Lung (tissue), 12 donors: ENCODE results near the gene MZT2B. TPM values are rescaled to one million over a fixed set of nuclear protein-coding genes. Genes with fewer than 3 reads are reported as not detected.
A peak's percentile ranks its signal among the peaks of the same experiment; 100 is the strongest.
"Not testable (repeated sequence)": the region's sequence is repeated elsewhere in the genome, so short reads cannot be mapped to it uniquely, and the experiment has no call there.

Source experiments
- ATAC-seq: fragments of 200-7000 bp; cut with Tn5 transposase; one replicate; pipeline ENCODE4 v1.9.1; 2020; ENCODE audit warnings: moderate number of reproducible peaks; ENCODE audit not compliant: insufficient read depth, low FRiP score
- DNase-seq, 3 donors: peaks; one replicate each; pipeline ENCODE4 v3.0.0-alpha.2; 2013 to 2017
- H3K27ac ChIP-seq, 2 donors: one replicate each; pipeline ENCODE4 v1.5.1; 2013; ENCODE audit warnings: mild to moderate bottlenecking in 2 of 2, moderate library complexity in 2 of 2, control low read depth in 1 of 2, inconsistent platforms in 1 of 2, low read depth in 1 of 2, low read length in 1 of 2
- H3K27me3 ChIP-seq, 3 donors: one replicate each; pipeline ENCODE4 v1.5.1; 2013; ENCODE audit warnings: low read length in 2 of 3; ENCODE audit not compliant: control insufficient read depth in 3 of 3, insufficient read depth in 3 of 3
- H3K36me3 ChIP-seq, 4 donors: one replicate each; pipeline ENCODE4 v1.5.1; 2013; ENCODE audit warnings: low read length in 4 of 4, mild to moderate bottlenecking in 1 of 4, moderate library complexity in 1 of 4; ENCODE audit not compliant: control insufficient read depth in 4 of 4, insufficient read depth in 4 of 4
- H3K4me1 ChIP-seq, 5 donors: one replicate each; pipeline ENCODE4 v1.5.1; 2013; ENCODE audit warnings: low read length in 5 of 5, mild to moderate bottlenecking in 2 of 5, moderate library complexity in 1 of 5; ENCODE audit not compliant: control insufficient read depth in 5 of 5, insufficient read depth in 5 of 5
- H3K4me3 ChIP-seq: one replicate; pipeline ENCODE4 v1.5.1; 2013; ENCODE audit warnings: mild to moderate bottlenecking, control low read depth, moderate library complexity
- H3K9ac ChIP-seq, 2 donors: one replicate each; pipeline ENCODE4 v1.5.1; 2013; ENCODE audit warnings: low read length in 2 of 2, control low read depth in 1 of 2; ENCODE audit not compliant: insufficient read depth in 1 of 2
- H3K9me3 ChIP-seq, 4 donors: one replicate each; pipeline ENCODE4 v1.5.1; 2013; ENCODE audit warnings: low read length in 3 of 4, mild to moderate bottlenecking in 1 of 4, moderate library complexity in 1 of 4; ENCODE audit not compliant: control insufficient read depth in 4 of 4, insufficient read depth in 3 of 4
- WGBS, 2 donors: extraction: QIAGEN DNeasy Blood & Tissue Kit; methylation state at CpG; one replicate each; pipeline ENCODE4 v1.1.7; 2013; 5-methylcytosine and 5-hydroxymethylcytosine counted together
- polyA plus RNA-seq, 2 donors: library from polyadenylated mRNA; stranded (reverse); fragments of 200-250 nt; gene quantifications; one replicate each; pipeline ENCODE4 v1.2.1, GENCODE V29; 2013
- total RNA-seq, 2 donors: library from RNA; depleted of rRNA in 1 of 2; stranded (reverse); fragments of >200 nt in 1 of 2; gene quantifications; one replicate each; pipeline ENCODE4 v1.2.1, GENCODE V29; 2014 to 2021
- TF ChIP-seq, protein P1 (sequence below): IDR thresholded peaks from 2 replicates; pipeline ENCODE4 v1.5.1; 2012; ENCODE audit warnings: mild to moderate bottlenecking; ENCODE audit errors: control extremely low read depth, extremely low read depth
- donor health status: control.
- donor health status: control.
- donor health status: Bipolar disorder and iron deficiency.
- donor health status: healthy.
- donor health status: DM: yes; HTN: yes; CAD: no.

The MZT2B gene
- total and polyA plus RNA-seq, 4 donors, result 59.1 to 243 (median 189) TPM

DNA sequence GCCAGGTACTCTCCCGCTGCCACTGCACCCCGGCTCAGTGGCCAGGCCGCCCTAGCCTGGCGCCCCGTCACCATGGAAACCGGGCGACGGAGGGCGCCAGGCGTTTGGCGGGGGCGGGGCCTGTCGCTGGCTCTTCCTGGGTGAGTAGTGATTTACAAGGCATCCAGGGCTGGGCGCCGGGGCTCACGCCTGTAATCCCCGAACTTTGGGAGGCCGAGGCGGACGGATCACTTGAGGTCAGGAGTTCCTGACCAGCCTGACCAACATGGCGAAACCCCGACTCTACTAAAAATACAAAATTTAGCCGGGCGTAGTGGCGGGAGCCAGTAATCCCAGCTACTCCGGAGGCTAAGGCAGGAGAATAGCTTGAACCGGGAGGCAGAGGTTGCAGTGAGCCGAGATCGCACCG is 37.1 kb upstream of the MZT2B start, which contains the start of gene CCDC74B:
Gene CCDC74B (minus strand): TSS at position 107 of the 409 bp plus-strand sequence. CDS start 116 bp downstream, outside the sequence.
- peak; percentile 38 to 51 (median 41) for DNase-seq
- H3K4me1 ChIP-seq, H3K27ac ChIP-seq, H3K9me3 ChIP-seq, H3K4me3 ChIP-seq, H3K27me3 ChIP-seq, H3K36me3 ChIP-seq, H3K9ac ChIP-seq: not testable (repeated sequence)
- peak; percentile 78 for ATAC-seq
- 10% methylated on average over 27 to 29 of the region's 30 CpGs for WGBS, 2 donors

GRCh38 chr2:130148515-130148914 is 33.5 kb upstream of the MZT2B start:
- 51 to 52% methylated on average over 6 of the region's 6 CpGs for WGBS, 2 donors
- DNase-seq, ATAC-seq: not testable (repeated sequence)

DNA sequence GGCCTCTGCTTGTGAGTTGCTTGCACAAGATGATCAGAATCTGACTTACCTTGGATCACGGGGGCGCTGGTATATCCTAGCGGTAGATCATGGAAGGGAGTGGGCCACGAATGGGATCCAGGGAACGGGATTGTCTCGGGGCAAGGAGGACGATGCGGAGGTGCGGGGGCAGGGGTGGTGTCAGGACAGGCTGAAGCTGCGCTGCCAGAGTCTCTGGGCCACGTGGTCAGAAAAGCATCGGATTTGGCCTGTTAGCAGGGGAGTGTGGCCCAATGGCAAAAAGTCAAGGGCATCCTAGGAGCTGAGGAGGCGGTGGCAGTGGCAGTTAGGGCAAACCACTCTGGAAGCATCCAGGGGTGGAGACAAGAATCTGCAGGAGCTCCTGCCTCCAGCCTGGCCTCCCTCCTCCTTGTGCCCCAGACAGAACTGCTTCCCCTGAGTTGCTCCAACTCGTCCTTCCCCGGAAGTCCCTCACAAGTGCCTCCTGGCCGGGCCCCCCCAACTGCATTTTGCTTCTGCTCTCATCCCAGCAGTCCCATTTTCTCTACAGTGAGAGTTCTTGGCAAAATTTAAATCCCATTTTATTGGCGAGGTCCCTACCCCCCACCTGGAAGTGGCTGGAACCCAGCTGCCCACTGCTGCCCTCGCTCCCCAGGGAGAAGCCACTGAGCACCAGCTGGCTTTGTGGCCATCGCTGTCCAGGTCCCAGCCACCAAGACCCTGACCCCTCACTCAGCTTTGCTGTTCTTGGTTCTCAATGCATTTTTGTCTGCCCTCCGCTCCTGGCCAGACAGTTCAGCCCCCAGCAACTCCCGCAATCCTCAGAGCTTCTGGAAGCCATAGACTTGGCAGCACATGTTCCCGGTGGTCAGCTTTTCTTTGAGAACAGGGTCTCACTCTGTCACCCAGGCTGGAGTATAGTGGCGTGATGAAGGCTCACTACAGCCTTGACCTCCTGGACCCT is 31.6 kb upstream of the MZT2B start:
- Histone ChIP-seq H3K27ac (no peak overlapping the region), H3K27me3 (no peaks in the 10 kb centered on the region), H3K4me1 (no peaks in the 10 kb centered on the region), H3K9me3 (no peaks in the 10 kb centered on the region), H3K4me3 (no peak overlapping the region), H3K36me3 (peaks cover 0 to 33% (median 0%) of the 10 kb centered on the region in 4 donors), H3K9ac (no peak overlapping the region)
- no peak for ATAC-seq
- TF ChIP-seq, protein P1, sequence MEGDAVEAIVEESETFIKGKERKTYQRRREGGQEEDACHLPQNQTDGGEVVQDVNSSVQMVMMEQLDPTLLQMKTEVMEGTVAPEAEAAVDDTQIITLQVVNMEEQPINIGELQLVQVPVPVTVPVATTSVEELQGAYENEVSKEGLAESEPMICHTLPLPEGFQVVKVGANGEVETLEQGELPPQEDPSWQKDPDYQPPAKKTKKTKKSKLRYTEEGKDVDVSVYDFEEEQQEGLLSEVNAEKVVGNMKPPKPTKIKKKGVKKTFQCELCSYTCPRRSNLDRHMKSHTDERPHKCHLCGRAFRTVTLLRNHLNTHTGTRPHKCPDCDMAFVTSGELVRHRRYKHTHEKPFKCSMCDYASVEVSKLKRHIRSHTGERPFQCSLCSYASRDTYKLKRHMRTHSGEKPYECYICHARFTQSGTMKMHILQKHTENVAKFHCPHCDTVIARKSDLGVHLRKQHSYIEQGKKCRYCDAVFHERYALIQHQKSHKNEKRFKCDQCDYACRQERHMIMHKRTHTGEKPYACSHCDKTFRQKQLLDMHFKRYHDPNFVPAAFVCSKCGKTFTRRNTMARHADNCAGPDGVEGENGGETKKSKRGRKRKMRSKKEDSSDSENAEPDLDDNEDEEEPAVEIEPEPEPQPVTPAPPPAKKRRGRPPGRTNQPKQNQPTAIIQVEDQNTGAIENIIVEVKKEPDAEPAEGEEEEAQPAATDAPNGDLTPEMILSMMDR, result no peak
- no peak for DNase-seq
- WGBS, 2 donors, result 90 to 94% methylated on average over 23 of the region's 23 CpGs

More at GRCh38 chr2:130148515-130148914, 33.5 kb upstream of the MZT2B start:
- H3K9ac ChIP-seq, H3K27ac ChIP-seq, H3K9me3 ChIP-seq, H3K4me1 ChIP-seq, H3K4me3 ChIP-seq, H3K27me3 ChIP-seq: not testable (repeated sequence)
- peaks cover 0 to 17% (median 0%) of the 10 kb centered on the region in 4 donors for H3K36me3 ChIP-seq

DNA sequence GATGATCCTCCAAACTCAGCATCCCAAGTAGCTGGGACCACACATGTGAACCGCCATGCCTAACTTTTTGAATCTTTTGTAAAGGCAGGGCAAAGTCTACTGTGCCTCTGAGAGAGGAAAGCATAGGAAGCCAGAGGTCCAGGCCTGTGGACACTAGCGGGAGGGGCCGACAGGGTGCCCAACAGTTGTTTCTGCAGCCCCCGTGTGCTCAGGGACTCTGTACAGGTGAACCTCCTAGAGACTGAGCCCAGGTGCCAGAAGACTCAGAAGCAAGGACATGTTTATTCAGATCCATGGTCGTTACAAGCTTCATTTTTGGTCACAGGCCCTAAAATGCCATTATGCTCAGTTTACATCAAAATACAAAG is 30.9 kb upstream of the MZT2B start:
- ATAC-seq, H3K4me1 ChIP-seq, DNase-seq, H3K27ac ChIP-seq, H3K4me3 ChIP-seq, H3K9ac ChIP-seq, H3K27me3 ChIP-seq, H3K9me3 ChIP-seq: not testable (repeated sequence)
- 71 to 73% methylated on average over 5 of the region's 5 CpGs for WGBS, 2 donors
- peaks cover 0 to 34% (median 0%) of the 10 kb centered on the region in 4 donors for H3K36me3 ChIP-seq

DNA sequence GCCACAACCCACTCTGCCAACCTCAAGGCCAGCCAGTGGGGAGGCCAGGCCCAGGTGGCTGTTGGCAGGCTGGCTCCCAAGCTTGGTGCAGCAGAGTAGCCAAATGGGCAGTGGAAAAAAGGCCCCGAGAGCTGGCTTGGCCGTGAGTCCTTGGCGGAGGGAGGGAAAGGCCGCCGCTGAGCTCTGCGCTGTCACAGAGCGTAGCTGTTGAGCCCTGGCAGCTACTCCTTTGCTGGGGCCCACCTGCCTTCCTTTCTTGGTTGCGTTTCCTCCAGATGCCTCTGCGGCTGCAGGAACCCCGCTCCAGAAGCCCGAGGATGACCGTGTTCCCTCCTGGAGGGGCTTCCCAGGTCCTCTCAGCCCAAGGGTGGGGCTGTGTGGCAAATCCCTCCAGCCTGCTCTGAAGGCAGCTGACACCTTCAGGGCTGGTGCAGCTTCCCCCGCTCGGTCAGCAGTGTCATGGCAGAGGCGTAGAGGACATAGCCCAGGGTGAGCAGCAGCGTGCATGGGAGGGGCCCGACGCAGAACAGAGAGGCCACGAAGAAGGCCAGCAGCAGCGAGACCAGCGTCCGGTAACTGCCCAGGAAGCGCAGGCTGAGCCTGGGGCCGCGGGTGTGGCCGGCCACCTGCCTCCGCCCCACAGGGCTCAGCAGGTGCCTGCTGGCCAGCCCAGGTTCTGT is 29.8 kb upstream of the MZT2B start:
- not testable (repeated sequence) for H3K4me3 ChIP-seq, H3K4me1 ChIP-seq, H3K9me3 ChIP-seq, ATAC-seq, DNase-seq, H3K27me3 ChIP-seq, H3K27ac ChIP-seq, H3K9ac ChIP-seq
- peaks cover 0 to 36% (median 0%) of the 10 kb centered on the region in 4 donors for H3K36me3 ChIP-seq
- 95% methylated on average over 26 to 27 of the region's 27 CpGs for WGBS, 2 donors
